HepG2 (cell line): ENCODE measurements around the gene VWCE. TPM values are rescaled to one million over a fixed set of nuclear protein-coding genes. Genes with fewer than 3 reads are reported as not detected.

ENCODE experiments used
- ATF1 ChIP-seq: IDR thresholded peaks from 2 replicates; pipeline ENCODE4 v1.6.1; 2016; ENCODE audit warnings: mild to moderate bottlenecking, control low read depth
- DNMT1 ChIP-seq: sonication (generic); formaldehyde crosslinking; IDR thresholded peaks from 2 replicates; pipeline ENCODE4 v1.5.1; 2020; ENCODE audit warnings: mild to moderate bottlenecking, missing genetic modification reagents
- ELF4 ChIP-seq: sonication (generic); formaldehyde crosslinking; IDR thresholded peaks from 2 replicates; pipeline ENCODE4 v1.5.0; 2020; ENCODE audit warnings: missing genetic modification reagents, mild to moderate bottlenecking, moderate library complexity, borderline replicate concordance
- FOSL1 ChIP-seq: sonication (generic); formaldehyde crosslinking; IDR thresholded peaks from 2 replicates; pipeline ENCODE4 v1.9.0; 2021; ENCODE audit warnings: missing genetic modification reagents, borderline replicate concordance
- GLI4 ChIP-seq: sonication (generic); formaldehyde crosslinking; IDR thresholded peaks from 2 replicates; pipeline ENCODE4 v1.5.1; 2020; ENCODE audit warnings: missing genetic modification reagents, mild to moderate bottlenecking, moderate library complexity, borderline replicate concordance
- HNF1B ChIP-seq: sonication (generic); formaldehyde crosslinking; IDR thresholded peaks from 2 replicates; pipeline ENCODE4 v1.5.1; 2020; ENCODE audit warnings: mild to moderate bottlenecking, moderate library complexity, missing genetic modification reagents
- HNF4G ChIP-seq, 2 experiments: sonication (generic) in 1 of 2; formaldehyde crosslinking in 1 of 2; IDR thresholded peaks; 2 replicates each; pipeline versions ENCODE4 v1.4.0 to v1.6.1; 2011 to 2020; ENCODE audit warnings: borderline replicate concordance in 2 of 2, low read depth in 2 of 2, mild to moderate bottlenecking in 2 of 2, low read length in 1 of 2, missing genetic modification reagents in 1 of 2, moderate library complexity in 1 of 2
- JARID2 ChIP-seq: sonication (generic); formaldehyde crosslinking; IDR thresholded peaks from 2 replicates; pipeline ENCODE4 v1.8.1; 2023; ENCODE audit warnings: missing genetic modification reagents, inconsistent platforms; ENCODE audit not compliant: insufficient replicate concordance
- MAFK ChIP-seq, 2 experiments: IDR thresholded peaks in 1 of 2; conservative IDR thresholded peaks in 1 of 2; 2 replicates each; pipeline ENCODE4 v1.6.1; 2011; ENCODE audit warnings: improper control_type of control experiment in 2 of 2, low read length in 2 of 2
- MYC ChIP-seq: sonication (generic); formaldehyde crosslinking; IDR thresholded peaks from 2 replicates; pipeline ENCODE4 v1.9.0; 2021; ENCODE audit warnings: missing genetic modification reagents, borderline replicate concordance
- NFIB ChIP-seq: sonication (generic); formaldehyde crosslinking; IDR thresholded peaks from 2 replicates; pipeline ENCODE4 v1.9.0; 2021; ENCODE audit warnings: missing genetic modification reagents, mild to moderate bottlenecking, borderline replicate concordance
- NFKBIZ ChIP-seq: IDR thresholded peaks from 2 replicates; pipeline ENCODE4 v1.6.1; 2018; ENCODE audit warnings: missing genetic modification reagents, missing compliant biosample characterization
- PRDM10 ChIP-seq: sonication (generic); formaldehyde crosslinking; IDR thresholded peaks from 2 replicates; pipeline ENCODE4 v1.4.0; 2020; ENCODE audit warnings: low read depth, missing genetic modification reagents
- PRMT3 ChIP-seq: sonication (generic); formaldehyde crosslinking; IDR thresholded peaks from 2 replicates; pipeline ENCODE4 v1.8.1; 2022; ENCODE audit warnings: low read depth, mild to moderate bottlenecking, moderate library complexity, missing genetic modification reagents, borderline replicate concordance
- ZC3H4 ChIP-seq: sonication (generic); formaldehyde crosslinking; IDR thresholded peaks from 2 replicates; pipeline ENCODE4 v1.4.0; 2020; ENCODE audit warnings: missing genetic modification reagents, borderline replicate concordance
- ZFP62 ChIP-seq: sonication (generic); formaldehyde crosslinking; IDR thresholded peaks from 2 replicates; pipeline ENCODE4 v1.4.0; 2020; ENCODE audit warnings: missing genetic modification reagents
- ZFP82 ChIP-seq: sonication (generic); formaldehyde crosslinking; IDR thresholded peaks from 2 replicates; pipeline ENCODE4 v1.5.1; 2020; ENCODE audit warnings: mild to moderate bottlenecking, missing genetic modification reagents, borderline replicate concordance
- ZKSCAN8 ChIP-seq: IDR thresholded peaks from 2 replicates; pipeline ENCODE4 v1.6.1; 2016; ENCODE audit warnings: borderline replicate concordance, missing genetic modification reagents, missing compliant biosample characterization
- ZMYM4 ChIP-seq: sonication (generic); formaldehyde crosslinking; IDR thresholded peaks from 2 replicates; pipeline ENCODE4 v1.8.1; 2023; ENCODE audit warnings: mild to moderate bottlenecking, missing genetic modification reagents
- ZNF12 ChIP-seq: sonication (generic); formaldehyde crosslinking; IDR thresholded peaks from 2 replicates; pipeline ENCODE4 v1.5.0; 2020; ENCODE audit warnings: missing genetic modification reagents
- ZNF274 ChIP-seq: sonication (generic); formaldehyde crosslinking; IDR thresholded peaks from 2 replicates; pipeline ENCODE4 v1.5.1; 2020; ENCODE audit warnings: mild to moderate bottlenecking, missing genetic modification reagents
- ZNF383 ChIP-seq: sonication (generic); formaldehyde crosslinking; IDR thresholded peaks from 2 replicates; pipeline ENCODE4 v1.4.0; 2020; ENCODE audit warnings: missing genetic modification reagents, mild to moderate bottlenecking, borderline replicate concordance
- ZNF44 ChIP-seq: sonication (generic); formaldehyde crosslinking; IDR thresholded peaks from 2 replicates; pipeline ENCODE4 v1.5.1; 2020; ENCODE audit warnings: mild to moderate bottlenecking, missing genetic modification reagents
- ZNF570 ChIP-seq: sonication (generic); formaldehyde crosslinking; IDR thresholded peaks from 2 replicates; pipeline ENCODE4 v1.4.0; 2020; ENCODE audit warnings: mild to moderate bottlenecking, missing genetic modification reagents, borderline replicate concordance
- ZNF572 ChIP-seq: sonication (generic); formaldehyde crosslinking; IDR thresholded peaks from 2 replicates; pipeline ENCODE4 v1.5.1; 2020; ENCODE audit warnings: mild to moderate bottlenecking, missing genetic modification reagents
- ZNF724P ChIP-seq: sonication (generic); formaldehyde crosslinking; IDR thresholded peaks from 2 replicates; pipeline ENCODE4 v1.8.0; 2022; ENCODE audit warnings: missing genetic modification reagents, borderline replicate concordance
- ZNF816 ChIP-seq: sonication (generic); formaldehyde crosslinking; IDR thresholded peaks from 2 replicates; pipeline ENCODE4 v1.8.0; 2022; ENCODE audit warnings: missing genetic modification reagents, mild to moderate bottlenecking, borderline replicate concordance
- polyA plus RNA-seq, 8 experiments: library from polyadenylated mRNA; depleted of rRNA in 3 of 8; stranded (reverse) in 7 of 8; unstranded in 1 of 8; fragments of >200 nt; fragmentation: Illumina TruSeq in 4 of 8; extraction: Trizol in 4 of 8; gene quantifications; 2 replicates each; pipeline versions ENCODE4 v1.2.1 to v1.2.3, GENCODE V29; 2011 to 2016; ENCODE audit warnings: low read depth in 4 of 8, missing spikeins in 1 of 8, mixed read lengths in 1 of 8; ENCODE audit not compliant: insufficient read depth in 1 of 8
- total RNA-seq, 5 experiments: library from RNA; depleted of rRNA; stranded (reverse); fragments of >200 nt; fragmentation: Illumina TruSeq; extraction: Trizol; gene quantifications; 2 replicates each; pipeline ENCODE4 v1.2.3, GENCODE V29; 2016; ENCODE audit warnings: low read depth in 1 of 5

VWCE gene
- total and polyA plus RNA-seq, 2 of the 13 experiments (the other 11 are each of a cell fraction or from before 2014, with no cell fraction given), result 27.6 to 58.3 TPM

GRCh38 chr11:61267437-61267841, 27.7 kb downstream of the VWCE start (continued):
- TF ChIP-seq PRDM10 (CRISPR knock-in tag) (no peak), ZNF724P (no peak), DNMT1 (CRISPR knock-in tag) (0 out of 2 replicates have a peak, but pooled peaks have one; percentile 36), ZKSCAN8 (CRISPR knock-in tag) (no peak), ZNF816 (CRISPR knock-in tag) (no peak; the same call in 1 of the 2 replicates), ZMYM4 (CRISPR knock-in tag) (0 out of 2 replicates have a peak, but pooled peaks have one; percentile 31), ELF4 (CRISPR knock-in tag) (no peak), NFKBIZ (CRISPR knock-in tag) (no peak), MYC (CRISPR knock-in tag) (peak; percentile 90; the same call in 1 of the 2 replicates), ZNF274 (peak; percentile 69; the same call in 1 of the 2 replicates), ZNF572 (CRISPR knock-in tag) (no peak), ZNF570 (no peak), HNF1B (CRISPR knock-in tag) (no peak), ZNF383 (no peak), JARID2 (no peak), PRMT3 (CRISPR knock-in tag) (no peak), ZFP82 (CRISPR knock-in tag) (no peak), HNF4G (IDR thresholded peaks at IDR 0.05; ENCODE audit: borderline replicate concordance, low read depth, low read length) (0 out of 2 replicates have a peak, but pooled peaks have one; percentile 19), HNF4G (CRISPR knock-in tag; IDR thresholded peaks at IDR 0.05; ENCODE audit: borderline replicate concordance, low read depth) (no peak), NFIB (no peak), GLI4 (CRISPR knock-in tag) (no peak), ZFP62 (CRISPR knock-in tag) (no peak), MAFK (conservative IDR thresholded peaks at IDR 0.05 in 1 of 2, IDR thresholded peaks at IDR 0.05 in 1 of 2; ENCODE audit: low read length in 2 of 2) (no peak), ATF1 (CRISPR knock-in tag) (no peak), ZC3H4 (CRISPR knock-in tag) (no peak), ZNF12 (CRISPR knock-in tag) (no peak), ZNF44 (CRISPR knock-in tag) (no peak), FOSL1 (CRISPR knock-in tag) (no peak)
